Prostate gland (tissue), 2 donors: ENCODE results near the gene RSPH4A.

Experiments
- POLR2A ChIP-seq: fragments of 450-650 bp; IDR thresholded peaks from one replicate; pipeline ENCODE4 v1.6.1; 2016; ENCODE audit warnings: antibody characterized with exemption, mild to moderate bottlenecking
- POLR2AphosphoS5 ChIP-seq: sonication (generic); formaldehyde crosslinking; IDR thresholded peaks from one replicate; pipeline ENCODE4 v1.6.1; 2017; ENCODE audit warnings: antibody characterized with exemption
- TF ChIP-seq, protein P1 (sequence below), 4 experiments: fragments of 200-600 bp in 2 of 4; fragments of 450-650 bp in 2 of 4; sonication (generic) in 2 of 4; IDR thresholded peaks; 1 replicate in 3 of 4; 2 replicates in 1 of 4; pipeline ENCODE4 v1.5.1; 2016 to 2019; ENCODE audit warnings: antibody characterized with exemption in 4 of 4, mild to moderate bottlenecking in 2 of 4, moderate library complexity in 2 of 4

DNA sequence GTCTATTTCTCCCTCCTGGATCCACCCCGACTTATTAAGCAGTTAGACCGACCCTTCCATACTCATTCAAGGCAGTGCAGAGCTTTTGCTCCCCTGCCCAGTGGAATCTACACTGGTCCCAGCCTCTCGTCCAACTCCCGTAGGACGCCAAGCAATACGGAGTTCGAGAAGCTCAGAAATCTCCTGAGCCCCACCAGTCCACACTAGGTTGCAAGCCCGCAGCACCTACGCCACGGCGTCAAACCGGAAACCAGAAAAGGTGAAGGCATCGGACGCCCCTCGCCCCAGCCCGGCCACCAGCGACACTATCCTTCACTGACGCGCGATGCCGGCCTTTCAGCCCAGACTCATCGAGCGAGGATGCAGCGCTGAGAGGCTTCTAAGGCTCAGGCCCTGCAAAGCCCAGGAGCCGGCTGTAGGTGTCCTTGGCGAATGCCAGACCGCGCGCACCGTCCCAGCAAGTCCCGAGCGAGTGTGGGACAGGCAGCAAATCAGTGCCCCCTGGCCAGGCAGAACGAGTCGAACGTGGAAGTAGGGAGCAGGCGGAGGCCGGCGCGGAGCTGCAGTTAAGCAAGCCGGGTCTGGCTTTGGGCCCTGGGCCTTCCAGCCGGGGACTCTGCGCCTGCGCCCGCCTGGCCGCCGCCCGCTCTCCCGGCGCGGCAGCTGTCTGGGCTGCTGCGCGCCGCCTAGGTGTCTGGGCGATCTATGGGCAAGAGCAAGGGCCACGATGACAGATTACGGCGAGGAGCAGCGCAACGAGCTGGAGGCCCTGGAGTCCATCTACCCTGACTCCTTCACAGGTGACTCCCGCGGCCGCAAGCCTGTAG lies 45.2 kb upstream of the RSPH4A start, which contains the start of gene RWDD1:
- TF ChIP-seq, protein P1, sequence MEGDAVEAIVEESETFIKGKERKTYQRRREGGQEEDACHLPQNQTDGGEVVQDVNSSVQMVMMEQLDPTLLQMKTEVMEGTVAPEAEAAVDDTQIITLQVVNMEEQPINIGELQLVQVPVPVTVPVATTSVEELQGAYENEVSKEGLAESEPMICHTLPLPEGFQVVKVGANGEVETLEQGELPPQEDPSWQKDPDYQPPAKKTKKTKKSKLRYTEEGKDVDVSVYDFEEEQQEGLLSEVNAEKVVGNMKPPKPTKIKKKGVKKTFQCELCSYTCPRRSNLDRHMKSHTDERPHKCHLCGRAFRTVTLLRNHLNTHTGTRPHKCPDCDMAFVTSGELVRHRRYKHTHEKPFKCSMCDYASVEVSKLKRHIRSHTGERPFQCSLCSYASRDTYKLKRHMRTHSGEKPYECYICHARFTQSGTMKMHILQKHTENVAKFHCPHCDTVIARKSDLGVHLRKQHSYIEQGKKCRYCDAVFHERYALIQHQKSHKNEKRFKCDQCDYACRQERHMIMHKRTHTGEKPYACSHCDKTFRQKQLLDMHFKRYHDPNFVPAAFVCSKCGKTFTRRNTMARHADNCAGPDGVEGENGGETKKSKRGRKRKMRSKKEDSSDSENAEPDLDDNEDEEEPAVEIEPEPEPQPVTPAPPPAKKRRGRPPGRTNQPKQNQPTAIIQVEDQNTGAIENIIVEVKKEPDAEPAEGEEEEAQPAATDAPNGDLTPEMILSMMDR (IDR thresholded peaks at IDR 0.05): peak in 1 of 4 experiments; percentile 43
- TF ChIP-seq POLR2AphosphoS5 (peak; percentile 93), POLR2A (peak; percentile 51)
